H1 (cell line): ENCODE results near the gene BNC2. TPM values are rescaled to one million over a fixed set of nuclear protein-coding genes. Genes with fewer than 3 reads are reported as not detected.

Experiments used
- CTCF ChIA-PET: fragments of 300-600 bp; sonication (Branson Sonifier 250); formaldehyde crosslinking; loops from one replicate; lab custom pipeline; 2021; ENCODE audit not compliant: partially characterized antibody; lab: Charles Lee
- POLR2A ChIA-PET: fragments of 300-600 bp; sonication (Branson Sonifier 250); formaldehyde crosslinking; loops from one replicate; lab custom pipeline; 2021; ENCODE audit warnings: inconsistent platforms; ENCODE audit not compliant: partially characterized antibody; lab: Charles Lee
- DNase-seq, 2 experiments: peaks; one replicate each; pipeline versions ENCODE4 v3.0.0 to v3.0.0-alpha.2; 2010 to 2022; ENCODE audit warnings: low spot score in 2 of 2, low read depth in 1 of 2, mixed read lengths in 1 of 2
- FAIRE-seq: peaks from 2 replicates; lab custom pipeline; 2011; peaks lifted over from hg19 to GRCh38; lab: Jason Lieb, UNC
- H2AFZ ChIP-seq: 2 replicates; pipeline ENCODE4 v1.8.1; 2012; ENCODE audit warnings: low read length, inconsistent platforms
- H2AK5ac ChIP-seq: 2 replicates; pipeline ENCODE4 v1.6.1; 2013; ENCODE audit warnings: low read depth, low read length
- H2BK120ac ChIP-seq: replicated peaks from 2 replicates; pipeline ENCODE3; 2013; ENCODE audit warnings: low read depth, low read length, inconsistent platforms
- H2BK12ac ChIP-seq: 2 replicates; pipeline ENCODE4 v1.6.1; 2013; ENCODE audit warnings: low read depth, low read length
- H2BK15ac ChIP-seq: 2 replicates; pipeline ENCODE4 v1.6.1; 2013; ENCODE audit warnings: low read length
- H2BK20ac ChIP-seq: 2 replicates; pipeline ENCODE4 v1.6.1; 2013; ENCODE audit warnings: low read length
- H2BK5ac ChIP-seq: 2 replicates; pipeline ENCODE4 v1.6.1; 2013; ENCODE audit warnings: low read depth, low read length
- H3K14ac ChIP-seq: 2 replicates; pipeline ENCODE4 v1.6.1; 2013; ENCODE audit warnings: inconsistent platforms; ENCODE audit not compliant: insufficient read length
- H3K18ac ChIP-seq: 2 replicates; pipeline ENCODE4 v1.6.1; 2013; ENCODE audit warnings: low read length; ENCODE audit errors: extremely low read depth
- H3K23ac ChIP-seq: 2 replicates; pipeline ENCODE4 v1.6.1; 2013; ENCODE audit warnings: inconsistent platforms; ENCODE audit not compliant: insufficient read length
- H3K23me2 ChIP-seq: 2 replicates; pipeline ENCODE4 v1.6.1; 2013; ENCODE audit warnings: low read depth, low read length
- H3K27ac ChIP-seq: 2 replicates; pipeline ENCODE4 v1.6.1; 2011; ENCODE audit warnings: low read depth, low read length, inconsistent platforms
- H3K27me3 ChIP-seq, 4 experiments: replicated peaks in 1 of 4; 1 replicate in 1 of 4; 2 replicates in 3 of 4; pipeline versions ENCODE4 v1.6.1 to v1.8.1; 2011 to 2013; ENCODE audit warnings: low read length in 3 of 4, mild to moderate bottlenecking in 3 of 4, inconsistent platforms in 2 of 4, mixed read lengths in 2 of 4, moderate library complexity in 1 of 4; ENCODE audit not compliant: control insufficient read depth in 3 of 4, insufficient read depth in 3 of 4; ENCODE audit errors: extremely low read depth in 1 of 4
- H3K36me3 ChIP-seq, 4 experiments: 2 replicates each; pipeline versions ENCODE4 v1.6.1 to v1.8.1; 2011 to 2013; ENCODE audit warnings: mild to moderate bottlenecking in 4 of 4, low read length in 3 of 4, moderate library complexity in 2 of 4, control low read depth in 1 of 4, inconsistent platforms in 1 of 4; ENCODE audit not compliant: insufficient read depth in 4 of 4, control insufficient read depth in 2 of 4
- H3K4ac ChIP-seq: replicated peaks from 2 replicates; pipeline ENCODE3; 2013; ENCODE audit warnings: low read length, low read depth, mixed read lengths, inconsistent platforms; ENCODE audit not compliant: insufficient read length
- H3K4me1 ChIP-seq, 4 experiments: replicated peaks in 1 of 4; 1 replicate in 1 of 4; 2 replicates in 3 of 4; pipeline versions ENCODE4 v1.6.1 to v1.8.1; 2011 to 2013; ENCODE audit warnings: low read length in 3 of 4, inconsistent platforms in 2 of 4, mixed read lengths in 1 of 4; ENCODE audit not compliant: insufficient read depth in 4 of 4, control insufficient read depth in 3 of 4
- H3K4me2 ChIP-seq, 2 experiments: 2 replicates each; pipeline versions ENCODE4 v1.6.1 to v1.8.1; 2011 to 2013; ENCODE audit warnings: low read depth in 2 of 2, low read length in 2 of 2, control low read depth in 1 of 2, inconsistent platforms in 1 of 2, mild to moderate bottlenecking in 1 of 2; ENCODE audit not compliant: insufficient read depth in 1 of 2
- H3K4me3 ChIP-seq, 4 experiments: fragments of 200-600, 300-600 bp in 1 of 4; sonication (generic), shearing (Covaris generic), sonication (Bioruptor Twin) in 1 of 4; 2 replicates each; pipeline versions ENCODE4 v1.5.1 to v1.8.1; 2011 to 2016; ENCODE audit warnings: low read length in 4 of 4, low read depth in 3 of 4, control low read depth in 2 of 4, inconsistent platforms in 2 of 4, mild to moderate bottlenecking in 2 of 4, mixed read lengths in 1 of 4, moderate library complexity in 1 of 4; ENCODE audit not compliant: insufficient read depth in 2 of 4; ENCODE audit errors: extremely low read depth in 1 of 4
- H3K56ac ChIP-seq: replicated peaks from 2 replicates; pipeline ENCODE3; 2013; ENCODE audit warnings: low read depth, mild to moderate bottlenecking, mixed read lengths, low read length, inconsistent platforms; ENCODE audit not compliant: insufficient read length
- H3K79me1 ChIP-seq: 2 replicates; pipeline ENCODE4 v1.6.1; 2013; ENCODE audit warnings: low read depth, low read length, control low read depth
- H3K79me2 ChIP-seq, 2 experiments: 2 replicates each; pipeline versions ENCODE4 v1.6.1 to v1.8.1; 2012 to 2013; ENCODE audit warnings: low read length in 2 of 2, mild to moderate bottlenecking in 2 of 2, inconsistent platforms in 1 of 2; ENCODE audit not compliant: insufficient read depth in 2 of 2, control insufficient read depth in 1 of 2
- H3K9ac ChIP-seq, 4 experiments: replicated peaks in 1 of 4; 1 replicate in 1 of 4; 2 replicates in 3 of 4; pipeline versions ENCODE4 v1.6.1 to v1.8.1; 2011 to 2013; ENCODE audit warnings: low read depth in 3 of 4, low read length in 3 of 4, control low read depth in 2 of 4, mild to moderate bottlenecking in 2 of 4, moderate library complexity in 2 of 4, inconsistent platforms in 1 of 4; ENCODE audit errors: extremely low read depth in 1 of 4
- H3K9me3 ChIP-seq, 2 experiments: 2 replicates each; pipeline versions ENCODE4 v1.6.1 to v1.8.1; 2012 to 2013; ENCODE audit warnings: mild to moderate bottlenecking in 2 of 2, moderate library complexity in 2 of 2, control low read depth in 1 of 2, inconsistent platforms in 1 of 2, low read depth in 1 of 2, low read length in 1 of 2, mixed read lengths in 1 of 2; ENCODE audit not compliant: insufficient read depth in 2 of 2
- H4K20me1 ChIP-seq, 2 experiments: replicated peaks in 1 of 2; 2 replicates each; pipeline versions ENCODE3 to v1.8.1; 2011 to 2013; ENCODE audit warnings: inconsistent platforms in 2 of 2, low read length in 2 of 2, mild to moderate bottlenecking in 1 of 2; ENCODE audit not compliant: insufficient read depth in 2 of 2, control insufficient read depth in 1 of 2
- H4K5ac ChIP-seq: 2 replicates; pipeline ENCODE4 v1.6.1; 2013; ENCODE audit warnings: low read length, low read depth, mixed read lengths, inconsistent platforms; ENCODE audit not compliant: insufficient read length
- H4K8ac ChIP-seq: 2 replicates; pipeline ENCODE4 v1.8.0; 2013; ENCODE audit warnings: mild to moderate bottlenecking, moderate library complexity, low read length, inconsistent platforms; ENCODE audit not compliant: insufficient read depth; ENCODE audit errors: extremely low read depth
- H4K91ac ChIP-seq: replicated peaks from 2 replicates; pipeline ENCODE3; 2013; ENCODE audit warnings: low read length, mixed read lengths, inconsistent platforms; ENCODE audit not compliant: insufficient read length
- ASH2L ChIP-seq: fragments of 200-600, 300-600 bp; sonication (generic); IDR thresholded peaks from one replicate; pipeline ENCODE4 v1.7.1; 2017; ENCODE audit warnings: low read length
- CBX8 ChIP-seq: fragments of 300-800, 300-1000 bp; sonication (generic); IDR thresholded peaks from 2 replicates; pipeline ENCODE4 v1.7.1; 2016; ENCODE audit warnings: low read depth, low read length, borderline replicate concordance
- CHD2 ChIP-seq: IDR thresholded peaks from 2 replicates; pipeline ENCODE4 v1.6.1; 2012; ENCODE audit warnings: low read length, improper control_type of control experiment
- CTBP2 ChIP-seq: IDR thresholded peaks from 2 replicates; pipeline ENCODE4 v1.7.0; 2011; ENCODE audit warnings: borderline replicate concordance, mild to moderate bottlenecking, moderate library complexity, mixed read lengths, low read length; ENCODE audit not compliant: insufficient read depth, insufficient read length
- JUN ChIP-seq: IDR thresholded peaks from 2 replicates; pipeline ENCODE4 v1.6.1; 2011; ENCODE audit warnings: low read depth, mild to moderate bottlenecking, improper control_type of control experiment, low read length
- NANOG ChIP-seq: IDR thresholded peaks from 2 replicates; pipeline ENCODE4 v1.6.1; 2011; ENCODE audit warnings: low read length, low read depth, mild to moderate bottlenecking, inconsistent platforms; ENCODE audit not compliant: insufficient read depth, poor library complexity, severe bottlenecking
- POLR2A ChIP-seq, 2 experiments: IDR thresholded peaks; 1 replicate in 1 of 2; 2 replicates in 1 of 2; pipeline ENCODE4 v1.6.1; 2011; ENCODE audit warnings: low read depth in 2 of 2, low read length in 2 of 2, mild to moderate bottlenecking in 2 of 2; ENCODE audit errors: control extremely low read depth in 1 of 2
- RBBP5 ChIP-seq: IDR thresholded peaks from 2 replicates; pipeline ENCODE4 v1.7.1; 2012; ENCODE audit warnings: low read depth, mild to moderate bottlenecking, inconsistent platforms, low read length, moderate library complexity, borderline replicate concordance
- RXRA ChIP-seq: IDR thresholded peaks from 2 replicates; pipeline ENCODE4 v1.6.1; 2011; ENCODE audit warnings: low read depth, mild to moderate bottlenecking, low read length, moderate library complexity; ENCODE audit not compliant: insufficient read depth
- SIX5 ChIP-seq: IDR thresholded peaks from 2 replicates; pipeline ENCODE4 v1.6.1; 2011; ENCODE audit warnings: mild to moderate bottlenecking, low read depth, low read length
- SP1 ChIP-seq: IDR thresholded peaks from 2 replicates; pipeline ENCODE4 v1.6.1; 2011; ENCODE audit warnings: low read depth, low read length
- TAF1 ChIP-seq: IDR thresholded peaks from 2 replicates; pipeline ENCODE4 v1.6.1; 2011; ENCODE audit warnings: mild to moderate bottlenecking, low read depth, low read length
- WGBS, 2 experiments: shearing (Covaris generic) in 1 of 2; methylation state at CpG; one replicate each; pipeline versions ENCODE4 v1.1.6 to v1.1.7; 2013 to 2015; ENCODE audit warnings: low lambda C conversion rate in 2 of 2, mixed read lengths in 2 of 2, inconsistent platforms in 1 of 2, low coverage in 1 of 2, missing lambda C conversion rate in 1 of 2; ENCODE audit not compliant: insufficient replicate concordance in 2 of 2, insufficient coverage in 1 of 2, insufficient read length in 1 of 2; ENCODE audit errors: extremely low coverage in 1 of 2, missing lambda C conversion rate in 1 of 2; 5-methylcytosine and 5-hydroxymethylcytosine counted together
- polyA plus RNA-seq, 7 experiments: library from polyadenylated mRNA; depleted of rRNA in 3 of 7; stranded (reverse) in 5 of 7; unstranded in 2 of 7; fragments of >200 nt in 5 of 7; fragments of 200-250 nt in 2 of 7; gene quantifications; 1 replicate in 5 of 7; 2 replicates in 1 of 7; 4 replicates in 1 of 7; pipeline versions ENCODE4 v1.2.1 to v1.2.3, GENCODE V29; 2011 to 2013; ENCODE audit warnings: missing spikeins in 2 of 7, mixed read lengths in 2 of 7
- total RNA-seq: library from RNA; stranded (reverse); fragmentation: NEBNext Ultra II Directional; extraction: Animal tissue kit (Norgen Biotek cat#: 25700); gene quantifications from 2 replicates; pipeline ENCODE4 v1.2.1, GENCODE V29; 2021
- TF ChIP-seq, protein P1 (sequence below): IDR thresholded peaks from 2 replicates; pipeline ENCODE4 v1.6.1; 2012; ENCODE audit warnings: low read length, inconsistent platforms
- TF ChIP-seq, protein P2 (sequence below): IDR thresholded peaks from 2 replicates; pipeline ENCODE4 v1.6.1; 2012; ENCODE audit warnings: inconsistent platforms

The BNC2 gene
- total and polyA plus RNA-seq, 2 of the 8 experiments (the other 6 are each of a cell fraction or from before 2014, with no cell fraction given) = 16.0 to 26.8 TPM

DNA sequence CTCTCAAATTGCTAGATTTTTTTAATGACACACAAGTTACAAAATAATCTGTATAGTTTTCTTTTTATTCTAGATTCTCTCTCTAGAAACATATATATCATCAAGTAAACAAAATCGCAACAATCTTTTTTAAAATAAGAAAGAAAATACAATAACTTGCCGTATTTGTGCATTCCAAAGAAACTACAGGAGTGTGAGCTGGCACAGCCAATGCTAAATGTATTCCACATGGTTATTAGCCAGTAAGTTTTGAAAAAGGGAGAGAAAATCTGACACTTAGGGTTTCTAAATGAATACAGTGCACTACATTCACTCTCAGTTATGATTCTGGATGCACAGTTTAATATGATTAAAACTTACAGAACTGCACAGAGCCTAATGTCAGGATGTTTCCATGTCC, 117.9 kb downstream of the BNC2 start:
- no peak overlapping the region for H3K4ac ChIP-seq
- H4K20me1 ChIP-seq = no peaks in the 10 kb centered on the region
- H3K4me3 ChIP-seq = no peak overlapping the region
- no peak overlapping the region for H2BK5ac ChIP-seq
- H3K56ac ChIP-seq = no peak overlapping the region
- WGBS, 2 experiments = 86% methylated on average over 2 of the region's 2 CpGs; no CpG with 5 or more reads in 1 of the 2 experiments
- H2BK20ac ChIP-seq = no peak overlapping the region
- no peak overlapping the region for H4K5ac ChIP-seq
- H3K27me3 ChIP-seq = no peaks in the 10 kb centered on the region
- peaks cover 0 to 25% of the 10 kb centered on the region in 2 experiments; a peak in 2 of 4 replicates for H3K79me2 ChIP-seq
- H3K18ac ChIP-seq = no peak overlapping the region
- H3K79me1 ChIP-seq = no peaks in the 10 kb centered on the region
- no peak overlapping the region for H3K4me2 ChIP-seq
- H2AK5ac ChIP-seq = no peak overlapping the region
- no peak for DNase-seq
- ChIA-PET CTCF (no interaction called here), POLR2A (no interaction called here)
- no peak overlapping the region for H2AFZ ChIP-seq
- H2BK12ac ChIP-seq = no peak overlapping the region
- peaks cover 0 to 4% (median 1%) of the 10 kb centered on the region in 4 experiments; a peak in 3 of 7 replicates for H3K4me1 ChIP-seq
- no peaks in the 10 kb centered on the region for H3K9me3 ChIP-seq
- no peak overlapping the region for H2BK120ac ChIP-seq
- no peak overlapping the region for H3K27ac ChIP-seq
- H3K23ac ChIP-seq = no peak overlapping the region
- H3K36me3 ChIP-seq = no peaks in the 10 kb centered on the region
- no peak overlapping the region for H4K91ac ChIP-seq
- H2BK15ac ChIP-seq = no peak overlapping the region
- H3K9ac ChIP-seq = no peak overlapping the region
- no peak overlapping the region for H3K14ac ChIP-seq
- H4K8ac ChIP-seq = no peak overlapping the region
- no peaks in the 10 kb centered on the region for H3K23me2 ChIP-seq
- FAIRE-seq = no peak
- no peak for TF ChIP-seq CHD2
- no peak for TF ChIP-seq CTBP2
- TF ChIP-seq RXRA = no peak
- TF ChIP-seq JUN = no peak
- TF ChIP-seq ASH2L = no peak
- TF ChIP-seq, protein P1, sequence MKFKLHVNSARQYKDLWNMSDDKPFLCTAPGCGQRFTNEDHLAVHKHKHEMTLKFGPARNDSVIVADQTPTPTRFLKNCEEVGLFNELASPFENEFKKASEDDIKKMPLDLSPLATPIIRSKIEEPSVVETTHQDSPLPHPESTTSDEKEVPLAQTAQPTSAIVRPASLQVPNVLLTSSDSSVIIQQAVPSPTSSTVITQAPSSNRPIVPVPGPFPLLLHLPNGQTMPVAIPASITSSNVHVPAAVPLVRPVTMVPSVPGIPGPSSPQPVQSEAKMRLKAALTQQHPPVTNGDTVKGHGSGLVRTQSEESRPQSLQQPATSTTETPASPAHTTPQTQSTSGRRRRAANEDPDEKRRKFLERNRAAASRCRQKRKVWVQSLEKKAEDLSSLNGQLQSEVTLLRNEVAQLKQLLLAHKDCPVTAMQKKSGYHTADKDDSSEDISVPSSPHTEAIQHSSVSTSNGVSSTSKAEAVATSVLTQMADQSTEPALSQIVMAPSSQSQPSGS = no peak
- TF ChIP-seq SIX5 = no peak
- no peak for TF ChIP-seq RBBP5
- TF ChIP-seq CBX8 = no peak
- TF ChIP-seq SP1 = no peak
- no peak for TF ChIP-seq TAF1
- no peak for TF ChIP-seq NANOG
- TF ChIP-seq, protein P2, sequence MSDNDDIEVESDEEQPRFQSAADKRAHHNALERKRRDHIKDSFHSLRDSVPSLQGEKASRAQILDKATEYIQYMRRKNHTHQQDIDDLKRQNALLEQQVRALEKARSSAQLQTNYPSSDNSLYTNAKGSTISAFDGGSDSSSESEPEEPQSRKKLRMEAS = no peak
- TF ChIP-seq POLR2A (IDR thresholded peaks at IDR 0.05; ENCODE audit: control extremely low read depth in 1 of 2, low read depth in 2 of 2, low read length in 2 of 2) = no peak
